Activated CD4-positive, alpha-beta T cell treated with anti-CD3 and anti-CD28 coated beads for 48 hours (primary cell): ENCODE data around the gene AJM1.

Experiments
- DNase-seq: peaks from one replicate; pipeline ENCODE4 v3.0.0-alpha.2; 2020

The AJM1 gene

DNA sequence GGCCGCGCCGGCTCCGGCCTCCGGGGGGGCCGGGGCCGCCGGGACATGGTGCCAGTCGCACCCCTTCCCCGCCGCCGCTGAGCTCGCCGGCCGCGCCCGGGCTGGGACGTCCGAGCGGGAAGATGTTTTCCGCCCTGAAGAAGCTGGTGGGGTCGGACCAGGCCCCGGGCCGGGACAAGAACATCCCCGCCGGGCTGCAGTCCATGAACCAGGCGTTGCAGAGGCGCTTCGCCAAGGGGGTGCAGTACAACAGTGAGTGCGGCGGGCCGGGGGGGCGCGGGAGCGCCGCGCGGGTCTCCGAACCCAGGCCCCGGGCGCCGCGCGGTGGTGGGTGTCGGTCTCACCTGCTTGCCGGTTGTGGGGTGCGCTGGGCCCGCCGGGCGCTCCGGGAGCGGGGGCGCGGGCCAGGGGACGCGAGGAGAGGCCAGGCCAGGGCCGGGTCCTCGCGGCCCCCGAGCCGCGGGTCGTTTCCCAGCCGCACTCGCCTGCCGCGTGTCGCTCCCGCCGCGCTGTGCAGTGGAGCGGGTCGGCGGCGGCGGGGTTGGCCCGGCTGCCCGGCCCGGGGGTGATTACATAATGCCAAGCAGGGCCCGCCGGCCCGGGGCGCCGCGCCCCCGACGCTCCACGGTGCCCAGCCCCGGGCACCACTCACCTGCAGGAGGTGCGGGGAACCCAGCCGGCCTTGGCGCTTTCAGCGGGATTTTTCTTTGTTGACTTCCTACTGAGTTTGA lies 34.0 kb upstream of the AJM1 start:
- DNase-seq = peak; percentile 47

DNA sequence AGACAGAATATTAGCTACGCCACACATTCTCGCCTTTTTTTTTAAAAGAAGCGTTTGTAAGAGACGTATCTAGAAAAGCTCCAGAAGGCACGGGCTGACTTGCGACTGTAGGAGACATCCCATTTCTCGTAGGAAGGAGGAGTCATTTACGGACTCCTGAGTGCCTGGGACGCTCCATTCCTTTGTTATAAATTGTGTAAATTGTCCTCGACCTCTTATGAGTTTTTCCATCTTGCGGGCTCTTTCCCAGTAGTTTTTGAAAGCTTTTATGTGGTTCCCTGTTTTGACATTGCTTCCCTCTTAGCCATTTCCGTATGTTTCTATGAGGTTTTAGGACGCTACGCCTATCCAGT lies 33.5 kb upstream of the AJM1 start:
- DNase-seq = no peak

DNA sequence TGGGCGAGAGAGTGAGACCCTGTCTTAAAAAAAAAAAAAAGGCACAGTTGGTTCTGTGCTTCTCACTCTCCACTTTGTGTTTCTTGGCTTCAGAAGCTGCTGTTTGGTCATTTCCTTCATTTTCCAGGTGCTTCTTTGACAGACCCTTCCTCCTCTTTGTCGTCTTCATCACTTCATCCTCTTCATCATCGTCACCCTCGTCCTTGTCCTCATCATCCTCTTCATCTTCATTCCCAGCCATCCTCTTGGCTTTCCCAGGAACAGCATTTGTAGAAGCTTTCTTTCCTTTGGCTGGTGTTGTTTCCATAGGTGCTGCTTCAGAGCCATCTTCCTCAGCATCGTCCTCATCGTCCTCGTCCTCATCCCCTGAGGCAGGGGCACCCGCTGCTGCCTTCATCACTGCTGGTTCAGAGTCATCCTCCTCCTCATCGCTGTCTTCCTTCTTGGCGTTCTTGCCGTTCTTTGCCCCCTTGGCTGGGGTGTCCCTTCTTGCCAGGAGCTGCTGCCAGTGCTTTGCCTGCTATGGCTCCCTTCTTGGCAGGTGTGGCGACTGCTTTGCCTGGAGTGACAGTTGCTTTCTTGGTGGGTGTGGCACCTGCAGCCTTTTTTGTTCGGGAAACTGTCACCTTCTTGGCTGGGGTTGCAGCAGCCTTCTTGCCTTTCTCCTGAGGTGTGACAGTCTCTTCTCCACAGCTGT lies 27.4 kb upstream of the AJM1 start:
- DNase-seq = no peak

DNA sequence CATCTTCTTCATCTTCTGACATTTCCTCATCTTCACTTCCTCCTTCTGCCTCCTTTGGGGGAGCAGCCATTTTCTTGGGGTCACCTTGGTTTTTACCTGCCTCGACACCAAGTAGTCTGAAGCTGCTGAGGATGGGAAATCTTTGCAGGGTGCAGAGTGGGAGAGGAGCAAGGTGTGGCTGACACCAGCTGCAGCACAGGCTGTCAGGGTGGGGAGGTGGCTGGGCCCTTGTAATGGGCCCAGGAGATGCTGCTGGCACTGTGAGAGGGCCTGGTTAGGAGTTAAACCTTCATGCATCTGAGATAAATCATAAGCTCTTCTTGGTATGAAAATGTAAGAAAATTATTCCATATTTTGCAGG lies 26.9 kb upstream of the AJM1 start:
- no peak for DNase-seq

GRCh38 chr9:136820971-136821825 lies 21.1 kb upstream of the AJM1 start:
- DNase-seq = no peak

DNA sequence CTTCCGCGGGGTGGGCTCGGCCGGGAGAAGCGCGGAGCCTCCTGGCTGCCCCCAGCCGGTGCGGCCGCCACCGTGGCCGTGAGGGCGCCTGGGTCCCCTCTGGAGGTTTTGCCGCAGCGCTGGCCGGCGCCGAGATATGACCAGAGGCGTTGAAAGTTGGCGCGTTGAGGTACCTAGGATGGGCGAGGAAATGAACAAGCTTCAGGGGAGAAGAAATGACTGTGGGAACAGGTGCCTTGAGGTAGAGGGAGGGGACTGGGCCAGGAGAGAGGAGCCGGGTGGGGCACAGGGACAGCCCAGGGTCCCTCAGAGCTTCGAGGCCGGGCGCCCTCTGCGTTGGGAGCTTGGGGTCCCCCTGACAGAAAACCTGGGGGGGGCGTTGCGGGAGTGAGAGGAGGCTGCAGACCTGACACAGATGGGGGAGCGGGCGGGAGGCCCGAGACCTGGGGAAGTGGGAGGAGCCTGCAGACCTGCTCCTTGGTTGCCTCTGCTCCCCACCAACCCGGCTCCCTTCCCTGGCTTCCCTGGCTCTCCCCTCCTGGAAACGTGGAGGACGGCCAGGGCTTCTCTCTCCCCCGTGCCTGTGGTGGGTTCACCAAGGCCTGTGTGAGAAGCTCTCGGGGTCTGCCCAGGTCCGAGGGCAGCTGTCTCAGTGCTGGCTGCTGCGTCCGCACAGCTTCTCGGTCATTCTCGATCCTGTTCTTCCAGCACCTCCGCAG lies 20.3 kb upstream of the AJM1 start:
- no peak for DNase-seq

DNA sequence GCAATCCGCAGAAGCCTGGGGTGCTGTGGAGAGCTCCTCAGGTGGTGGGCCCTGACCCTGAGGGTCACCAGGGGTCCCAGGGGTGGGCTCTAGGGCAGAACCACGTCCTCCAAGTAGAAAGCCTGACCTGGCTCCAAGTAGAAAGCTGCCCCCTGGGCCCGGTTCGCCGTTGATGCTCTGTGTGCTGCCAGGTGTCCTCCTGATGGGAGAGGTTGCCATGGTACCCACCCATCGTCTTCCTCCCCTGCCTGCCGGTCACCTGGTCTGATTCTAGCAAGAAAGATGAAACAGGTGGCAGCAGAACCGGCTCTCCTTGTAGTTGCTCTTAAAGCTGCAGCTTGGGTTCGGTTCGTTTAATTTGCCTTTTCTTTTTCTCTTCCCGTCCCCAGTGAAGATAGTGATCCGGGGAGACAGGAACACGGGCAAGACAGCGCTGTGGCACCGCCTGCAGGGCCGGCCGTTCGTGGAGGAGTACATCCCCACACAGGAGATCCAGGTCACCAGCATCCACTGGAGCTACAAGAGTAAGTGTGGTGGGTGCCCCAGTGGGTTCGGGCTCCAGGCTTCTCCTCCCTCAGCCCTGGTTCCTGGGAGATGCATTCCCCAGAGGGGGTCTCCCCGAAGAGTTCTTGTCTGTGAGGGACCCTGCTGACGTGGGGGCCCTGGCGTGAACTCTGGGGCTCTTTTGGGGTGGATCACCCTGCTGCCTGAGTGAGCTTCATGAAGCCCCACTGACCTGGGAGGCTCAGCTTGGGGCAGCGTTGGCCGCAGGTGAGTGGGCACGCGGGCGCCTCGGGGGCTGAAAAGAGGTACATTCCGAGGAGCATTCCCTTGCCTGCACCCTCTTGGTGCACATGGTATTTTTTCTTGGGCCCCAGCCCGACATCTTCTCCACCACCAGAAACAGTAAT lies 18.9 kb upstream of the AJM1 start:
- DNase-seq = no peak

- DNase-seq = no peak
Measured at GRCh38 chr9:136824496-136825225, 17.6 kb upstream of the AJM1 start.

- DNase-seq = no peak
Measured at GRCh38 chr9:136825295-136826187, 16.7 kb upstream of the AJM1 start.

GRCh38 chr9:136826188-136826541 lies 16.1 kb upstream of the AJM1 start:
- DNase-seq = no peak

- no peak for DNase-seq
Measured at GRCh38 chr9:136826703-136827582, 15.3 kb upstream of the AJM1 start.

GRCh38 chr9:136827794-136828473 lies 14.3 kb upstream of the AJM1 start:
- no peak for DNase-seq

GRCh38 chr9:136828474-136829140 lies 13.7 kb upstream of the AJM1 start:
- no peak for DNase-seq

- no peak for DNase-seq
Measured at GRCh38 chr9:136829412-136829811, 12.9 kb upstream of the AJM1 start.

DNA sequence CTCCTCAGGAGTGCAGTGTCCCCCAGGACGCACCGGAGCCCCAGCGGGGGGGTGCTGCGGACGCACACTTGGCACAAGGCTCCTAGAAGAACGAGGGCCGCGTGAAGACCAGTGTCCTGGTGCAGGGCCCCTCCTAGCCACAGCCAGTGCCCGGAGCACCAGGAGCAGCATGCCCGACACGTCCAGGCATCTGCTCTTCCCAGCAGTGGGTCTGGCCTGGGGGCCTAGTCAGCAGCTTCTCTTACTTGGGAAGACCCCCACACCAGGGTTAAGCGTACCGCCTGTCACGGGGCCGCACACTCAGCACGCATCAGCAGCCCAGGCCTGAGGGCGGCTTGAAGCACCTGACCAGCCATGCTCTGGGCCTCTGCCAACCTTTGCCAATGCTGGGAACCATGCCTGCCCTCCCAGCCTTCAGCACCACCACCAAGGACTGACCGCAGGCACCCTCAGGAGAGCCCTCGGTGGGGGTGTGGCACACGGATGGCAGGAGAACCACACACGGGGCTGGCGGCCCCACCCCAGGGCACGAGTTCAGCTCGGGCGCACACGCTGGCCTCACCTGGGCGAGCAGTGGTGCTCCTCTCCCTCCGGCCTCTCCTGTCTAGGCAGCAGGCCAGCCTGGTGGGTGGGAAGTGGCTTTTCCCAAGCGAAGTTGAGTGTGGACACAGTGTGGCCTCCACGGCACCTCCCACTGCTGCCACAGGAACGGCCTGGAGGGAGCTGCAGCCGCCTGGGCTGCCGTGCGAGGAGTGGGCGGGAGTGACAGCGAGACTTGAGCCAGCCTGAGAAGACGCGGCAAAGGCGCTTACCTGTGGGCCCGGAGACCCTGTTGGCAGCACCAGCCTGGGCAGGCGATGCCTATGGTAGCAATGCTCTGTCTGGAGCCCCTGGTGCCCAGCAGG lies 12.0 kb upstream of the AJM1 start:
- no peak for DNase-seq

- DNase-seq = no peak
Measured at GRCh38 chr9:136831002-136831719, 11.1 kb upstream of the AJM1 start.
